GM18511 (cell line): Measurements from ENCODE around the gene GPRIN1.

Experiments used
- ATAC-seq: cut with Tn5 transposase; IDR thresholded peaks from one replicate; pipeline ENCODE4 v1.9.1; 2021; ENCODE audit warnings: mild to moderate bottlenecking, moderate library complexity; ENCODE audit not compliant: unreplicated experiment

The GPRIN1 gene

DNA sequence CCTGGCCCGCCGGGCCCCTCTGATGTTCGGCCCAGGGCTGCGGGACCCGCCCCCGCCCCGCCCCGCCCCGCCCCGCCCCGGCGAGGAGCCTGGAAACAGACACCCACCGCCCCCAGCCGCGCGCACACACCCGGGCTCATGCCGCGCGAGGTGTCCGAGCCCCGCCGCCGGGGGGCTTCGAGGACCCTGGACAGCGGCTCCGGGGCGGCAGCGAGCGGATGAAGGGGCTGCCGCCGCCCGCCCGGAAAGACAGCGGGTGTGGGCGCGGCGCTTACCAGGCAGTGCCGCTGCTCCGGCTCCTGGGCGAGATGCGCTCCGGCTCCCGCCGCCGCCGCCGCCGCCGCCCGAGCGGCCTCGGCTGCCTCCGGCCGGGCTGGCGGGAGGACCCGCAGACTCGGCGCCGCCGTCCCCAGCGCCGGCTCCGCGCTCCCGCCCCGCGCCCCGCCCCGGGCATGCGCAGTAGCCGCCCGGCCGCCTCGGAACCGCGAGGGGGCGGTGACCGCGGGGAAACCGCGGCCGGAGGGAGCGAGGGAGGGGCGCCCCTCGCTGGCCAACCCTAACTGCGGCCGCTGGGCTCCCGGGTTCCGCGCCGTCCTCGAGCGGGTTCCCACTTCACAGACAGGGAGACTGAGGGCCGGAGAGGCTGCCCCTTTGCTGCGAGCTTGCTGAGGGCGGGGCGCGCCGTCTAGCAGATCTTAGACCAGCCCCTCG lies at the start of gene GPRIN1:
GPRIN1 (minus strand) TSS at position 433 of the 711 bp plus-strand sequence. CDS start 10,322 bp downstream, outside the sequence.
- peak; percentile 78 for ATAC-seq

DNA sequence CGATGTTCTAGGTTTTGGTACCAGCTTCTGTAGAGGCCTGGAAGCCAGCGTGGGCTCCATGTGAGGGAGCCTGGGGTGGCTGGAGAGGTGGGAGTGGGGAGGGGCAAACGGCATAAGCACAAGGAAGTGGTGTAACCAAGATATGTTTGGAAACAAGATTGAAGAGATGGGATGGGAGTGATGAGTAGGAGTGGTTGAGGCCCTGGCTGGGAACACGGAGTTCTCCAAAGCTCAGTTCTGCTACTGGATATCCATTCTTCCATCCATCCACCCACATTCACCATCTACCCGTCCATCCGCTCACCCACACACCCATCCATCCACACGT lies 49.5 kb upstream of the GPRIN1 start:
- ATAC-seq, result no peak

DNA sequence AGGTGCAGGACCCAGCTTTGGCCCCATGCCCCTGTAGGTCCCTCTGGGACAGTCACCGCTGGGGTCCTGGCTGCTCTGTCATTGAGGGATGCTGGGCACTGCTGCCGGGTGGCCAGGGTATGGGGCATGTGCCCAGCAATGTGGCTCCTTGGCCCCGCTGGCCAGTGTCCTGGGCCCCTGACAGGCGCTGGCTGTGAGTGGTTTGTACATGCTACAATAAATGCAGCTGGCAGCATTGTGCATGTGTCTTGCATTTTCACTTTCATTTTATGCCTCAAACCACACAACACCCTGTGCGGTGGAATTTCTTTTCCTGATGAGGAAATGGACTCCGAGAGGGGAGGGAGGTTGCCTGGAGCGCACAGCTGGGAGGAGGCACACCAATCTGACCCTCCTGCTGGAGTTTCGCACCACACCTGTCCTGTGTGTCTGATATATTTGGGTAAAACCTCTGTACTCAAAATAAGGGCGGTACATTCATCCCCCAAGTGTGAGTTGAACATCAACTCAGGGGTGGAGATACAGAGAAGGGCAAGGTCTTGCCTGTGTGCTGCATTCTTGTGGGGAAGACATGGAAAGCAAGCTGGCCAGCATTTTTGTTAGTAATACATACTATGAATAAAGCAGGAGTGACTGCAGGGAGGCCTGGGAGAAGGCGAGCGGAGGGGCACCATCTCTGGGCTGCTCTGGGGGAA lies 49.0 kb upstream of the GPRIN1 start:
- no peak for ATAC-seq

DNA sequence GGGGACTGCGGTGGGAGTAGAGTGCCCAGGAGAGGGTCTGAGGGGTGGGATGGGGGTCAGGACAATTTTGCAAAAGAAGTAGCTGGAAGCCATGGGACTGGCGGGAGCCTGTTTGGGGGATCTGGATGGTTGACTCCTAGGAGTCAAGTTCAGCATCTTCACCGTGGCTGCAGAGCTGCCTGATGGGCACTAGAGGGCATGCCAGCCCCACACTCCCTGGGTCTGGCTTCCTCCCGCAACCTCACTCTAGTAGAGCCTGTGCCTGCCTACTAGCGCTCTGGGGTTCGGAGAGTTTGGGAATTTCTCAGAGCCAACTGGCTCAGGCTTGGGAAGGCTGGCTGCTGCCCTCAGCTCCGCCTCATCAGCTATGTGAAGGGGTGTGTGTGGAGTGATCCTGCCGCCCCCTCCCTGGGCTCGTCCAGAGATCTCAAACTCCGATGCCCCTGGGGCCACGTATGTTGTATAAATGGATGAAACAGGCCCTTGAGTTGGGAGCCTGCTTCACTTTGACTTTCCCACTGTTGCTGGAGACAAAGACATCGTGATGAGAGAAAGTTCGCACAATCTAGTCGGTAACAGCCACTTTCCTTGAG lies 48.1 kb upstream of the GPRIN1 start:
- ATAC-seq, result peak; percentile 58

DNA sequence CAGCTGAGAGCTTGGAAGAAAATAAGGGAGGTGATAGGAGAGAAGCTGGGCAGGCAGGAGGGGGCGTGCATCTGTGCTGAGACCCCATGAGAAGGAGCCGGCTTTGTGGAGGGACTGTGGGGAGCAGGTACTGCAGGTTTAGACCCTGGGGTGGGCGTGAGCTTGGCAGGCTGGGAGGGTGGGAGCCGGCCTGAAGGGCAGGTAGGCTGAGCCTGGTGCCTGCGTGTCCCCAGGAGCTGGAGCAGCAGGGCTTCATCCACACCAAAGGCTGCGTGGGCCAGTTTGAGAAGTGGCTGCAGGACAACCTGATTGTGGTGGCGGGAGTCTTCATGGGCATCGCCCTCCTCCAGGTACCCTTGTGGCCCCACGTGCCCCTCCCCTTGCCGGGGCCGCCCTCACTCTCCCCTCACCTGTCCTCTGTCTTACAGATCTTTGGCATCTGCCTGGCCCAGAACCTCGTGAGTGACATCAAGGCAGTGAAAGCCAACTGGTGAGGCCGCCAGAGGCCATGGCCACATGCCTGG lies 46.6 kb upstream of the GPRIN1 start:
- ATAC-seq, result no peak

DNA sequence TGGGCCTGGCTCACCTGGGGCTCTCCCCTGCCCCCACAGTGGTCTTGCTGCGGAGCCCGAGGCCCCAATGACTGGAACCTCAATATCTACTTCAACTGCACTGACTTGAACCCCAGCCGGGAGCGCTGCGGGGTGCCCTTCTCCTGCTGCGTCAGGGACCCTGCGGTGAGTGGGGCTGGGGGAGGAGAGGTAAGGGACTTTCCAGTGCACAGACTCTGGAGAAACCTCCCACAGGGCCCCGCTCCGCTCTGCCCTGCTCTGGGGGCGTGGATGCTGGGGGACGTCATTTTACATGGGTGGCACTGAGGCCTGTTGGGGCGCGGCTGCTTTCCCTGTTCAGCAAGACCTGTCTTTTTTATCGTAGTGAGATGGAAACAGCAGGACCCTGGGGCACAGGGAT lies 44.9 kb upstream of the GPRIN1 start:
- ATAC-seq, result no peak

DNA sequence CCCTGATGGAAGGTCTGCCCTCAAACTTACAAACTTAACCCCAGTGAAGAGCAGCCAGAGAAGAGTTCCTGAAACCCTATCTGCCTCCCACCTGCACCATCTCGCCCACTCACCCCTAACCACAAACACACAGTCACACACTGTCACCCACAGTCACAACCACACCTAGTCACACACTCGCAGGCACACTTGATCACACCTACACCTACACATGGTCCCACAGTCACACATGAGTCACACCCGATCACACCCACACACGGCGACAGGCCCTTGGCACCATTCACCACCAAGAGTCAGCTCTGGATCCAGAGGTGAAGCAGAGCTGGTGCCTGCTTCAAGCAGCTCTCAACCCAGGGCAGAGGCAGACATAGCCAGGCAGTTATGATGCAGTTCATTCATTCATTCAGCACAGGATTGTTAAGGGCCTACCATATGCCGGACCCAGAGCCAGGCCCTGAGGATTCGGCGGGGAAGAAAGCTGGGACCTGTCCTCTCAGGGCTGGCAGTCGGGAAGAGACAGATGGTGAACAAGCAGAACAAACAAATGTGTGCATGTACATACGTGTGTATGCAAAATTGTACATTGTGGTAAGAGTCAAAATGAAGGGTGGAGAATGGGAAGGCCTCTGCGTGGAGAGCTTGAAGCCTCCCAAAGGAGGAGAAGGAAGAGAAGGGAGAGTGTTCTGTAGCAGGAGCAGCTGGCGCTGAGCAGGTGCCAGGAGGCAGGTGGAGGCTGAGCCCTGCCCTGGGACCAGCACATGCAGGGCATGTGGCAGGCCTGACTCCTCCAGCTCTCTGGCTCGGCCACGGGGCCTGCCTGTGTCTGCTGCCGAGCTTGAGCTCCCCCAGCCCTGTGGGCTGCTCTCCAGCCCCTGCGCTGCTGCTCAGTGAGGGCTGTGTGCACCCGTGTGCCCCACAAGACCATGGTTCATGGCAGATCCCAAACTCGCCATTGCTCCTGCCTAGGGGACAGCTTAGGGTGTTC lies 43.7 kb upstream of the GPRIN1 start:
- ATAC-seq, result peak; percentile 45

DNA sequence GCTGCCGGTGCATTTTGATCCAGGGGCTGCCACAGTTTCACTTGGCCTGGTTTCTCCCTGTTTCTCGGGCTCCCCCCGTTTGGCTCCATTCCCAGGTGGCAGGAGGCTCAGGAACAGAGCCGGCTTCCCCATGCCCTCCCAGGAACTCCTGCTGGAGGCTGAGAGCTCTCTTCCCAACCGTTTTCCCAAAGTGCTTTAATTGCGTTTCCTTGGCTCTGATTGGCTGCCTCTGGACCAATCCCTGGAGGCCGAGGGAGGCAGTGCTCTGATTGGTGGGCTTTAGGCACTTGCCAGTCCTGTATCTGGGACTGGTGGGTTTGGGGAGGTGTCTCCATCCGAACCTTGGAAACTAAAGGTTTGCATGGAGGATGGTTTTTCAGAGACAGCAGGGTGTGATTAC lies 42.2 kb upstream of the GPRIN1 start:
- no peak for ATAC-seq

DNA sequence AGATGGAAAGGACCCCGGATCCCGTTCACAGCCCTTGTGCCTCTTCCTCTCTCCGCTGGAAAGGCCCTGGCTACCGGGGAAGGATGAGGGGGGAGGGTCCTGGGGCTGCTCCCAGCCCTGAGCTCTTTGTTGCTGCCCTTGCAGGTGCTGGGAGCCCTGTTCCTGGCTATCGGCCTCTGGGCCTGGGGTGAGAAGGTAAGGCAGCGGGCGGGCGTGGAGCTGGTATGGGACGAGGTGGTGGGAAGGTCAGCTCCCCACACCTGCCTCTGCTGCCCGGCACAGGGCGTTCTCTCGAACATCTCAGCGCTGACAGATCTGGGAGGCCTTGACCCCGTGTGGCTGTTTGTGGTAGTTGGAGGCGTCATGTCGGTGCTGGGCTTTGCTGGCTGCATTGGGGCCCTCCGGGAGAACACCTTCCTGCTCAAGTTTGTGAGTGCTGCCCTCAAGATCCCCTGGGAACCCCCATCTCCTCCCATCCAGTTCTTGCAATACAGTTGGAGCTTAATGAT lies 41.6 kb upstream of the GPRIN1 start:
- no peak for ATAC-seq

DNA sequence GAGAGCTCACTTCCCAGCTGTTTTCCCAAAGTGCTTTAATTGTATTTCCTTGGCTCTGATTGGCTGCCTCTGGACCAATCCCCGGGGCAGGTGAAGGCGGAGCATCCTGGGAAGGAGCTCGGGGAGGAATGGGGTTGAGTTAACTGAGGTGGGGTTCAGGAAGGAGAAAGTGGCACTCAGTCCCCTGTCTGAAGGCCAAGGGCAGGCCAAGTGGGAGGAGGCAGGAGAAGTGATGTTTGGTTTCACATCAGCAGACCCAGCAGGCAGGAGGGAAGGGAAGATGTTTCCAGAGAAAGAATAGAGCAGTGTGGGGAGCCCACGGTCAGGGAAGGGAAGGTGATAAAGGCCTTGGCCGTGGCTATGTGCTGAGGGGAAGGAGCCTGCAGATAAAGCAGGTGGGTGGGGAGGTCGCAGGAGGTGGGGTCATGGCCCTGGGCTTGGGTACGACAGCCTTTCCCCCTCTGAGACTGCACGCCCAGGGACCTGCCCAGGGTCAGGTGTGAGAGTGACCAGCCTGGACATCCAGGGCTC lies 40.5 kb upstream of the GPRIN1 start:
- no peak for ATAC-seq

DNA sequence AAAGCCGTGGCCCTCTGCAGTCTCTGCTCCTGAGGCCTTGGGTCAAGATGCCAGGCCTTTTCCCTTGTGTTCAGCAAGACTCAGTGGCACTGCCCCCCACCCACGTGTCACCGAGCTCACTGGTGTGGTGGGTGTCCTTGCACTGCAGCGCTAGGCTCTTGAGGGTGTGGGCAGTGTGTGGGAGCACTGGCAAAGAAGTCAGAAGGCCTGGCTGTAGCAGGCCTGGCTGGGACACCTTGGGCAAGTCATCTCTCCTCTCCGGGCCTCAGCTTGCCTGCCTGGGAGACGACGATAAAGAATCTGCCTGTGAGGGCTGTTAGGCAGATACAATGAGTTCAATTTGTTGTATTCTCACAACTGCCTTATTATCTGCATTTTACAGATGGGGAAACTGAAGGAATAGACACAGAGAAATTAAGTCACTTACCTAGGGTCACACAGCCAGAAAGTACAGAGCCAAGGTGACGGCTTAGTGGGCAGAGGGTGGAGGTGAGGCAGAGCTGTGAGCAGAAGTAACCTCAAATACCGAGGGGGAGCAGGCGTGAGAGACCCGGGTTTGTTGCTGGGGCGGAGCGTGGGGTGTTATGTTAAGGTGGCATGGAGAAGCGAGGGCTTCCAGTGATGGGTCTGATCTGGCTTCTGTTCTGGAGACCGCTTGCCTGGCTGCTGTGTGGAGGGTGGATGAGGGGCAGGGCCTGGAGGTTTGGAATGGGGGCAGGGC lies 38.7 kb upstream of the GPRIN1 start:
- ATAC-seq, result no peak

DNA sequence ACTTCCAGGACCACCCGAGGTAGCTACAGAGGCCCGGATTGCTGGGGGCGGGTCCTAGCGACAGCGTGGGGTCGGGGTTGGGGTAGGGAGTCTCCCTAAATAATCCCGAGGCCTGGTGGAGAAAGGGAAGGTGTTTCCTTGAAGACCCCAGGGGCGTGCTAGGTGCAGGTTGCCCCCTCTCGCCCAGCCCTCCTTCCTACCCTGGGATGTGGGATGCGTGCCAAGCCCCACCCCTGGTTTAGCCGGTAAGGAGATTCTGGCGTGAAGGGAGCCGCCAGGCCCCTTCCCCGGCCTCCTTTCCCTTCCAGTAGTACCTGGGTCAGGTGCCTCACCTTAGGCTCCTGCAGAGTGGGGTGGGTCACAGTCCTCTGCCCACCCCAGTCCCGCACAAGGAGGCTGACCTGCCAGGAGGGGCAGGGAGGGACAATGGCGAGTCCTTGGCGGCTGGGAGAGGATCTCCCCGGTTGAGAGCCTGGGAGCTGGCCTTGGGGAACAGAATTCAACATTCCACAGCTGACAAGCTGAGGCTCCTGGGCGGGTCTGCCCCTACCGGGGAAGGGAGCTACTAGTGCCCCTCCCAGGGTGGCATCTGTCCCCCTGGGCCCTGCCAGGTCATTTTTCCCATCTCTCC lies 38.0 kb upstream of the GPRIN1 start:
- no peak for ATAC-seq

DNA sequence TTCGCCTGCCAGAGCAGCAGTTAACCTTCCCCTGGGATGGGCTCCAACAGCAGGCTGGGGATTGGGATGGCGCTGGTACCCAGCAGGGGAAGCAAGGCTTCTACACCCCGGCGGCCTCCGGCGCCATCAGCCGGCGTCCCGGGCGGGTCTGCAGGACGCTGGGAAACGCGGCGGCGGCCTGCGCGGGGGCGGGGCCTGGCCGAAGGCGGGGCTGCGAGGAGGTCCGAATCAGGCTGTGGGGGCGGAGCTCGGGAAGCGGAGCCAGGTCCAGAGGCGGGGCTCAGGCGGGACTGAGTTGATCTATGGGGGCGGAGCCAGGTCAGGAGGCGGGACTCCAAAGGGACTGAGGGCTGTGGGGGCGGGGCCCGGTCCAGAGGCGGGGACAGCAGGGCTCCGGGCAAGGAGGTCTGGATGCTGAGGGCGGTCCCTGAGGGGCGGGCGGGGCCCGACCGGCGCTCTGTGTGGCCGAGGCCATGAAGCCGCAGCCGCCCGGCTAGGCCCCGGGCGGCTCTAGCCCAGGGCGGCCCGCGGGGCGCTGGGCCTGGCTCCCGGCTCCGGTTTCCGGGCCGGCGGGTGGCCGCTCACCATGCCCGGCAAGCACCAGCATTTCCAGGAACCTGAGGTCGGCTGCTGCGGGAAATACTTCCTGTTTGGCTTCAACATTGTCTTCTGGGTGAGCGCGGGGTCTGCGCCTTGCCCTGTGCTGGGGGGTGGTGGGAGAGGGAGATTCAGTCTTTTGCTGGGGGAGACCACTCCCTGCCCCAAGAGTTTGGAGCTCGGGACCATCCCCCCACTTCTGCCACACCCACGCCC lies 37.3 kb upstream of the GPRIN1 start, which contains the start of gene TSPAN17:
TSPAN17 (plus strand) TSS at position 455 of the 813 bp plus-strand sequence; CDS start at position 587, 132 bp downstream.
- peak; percentile 95 for ATAC-seq

DNA sequence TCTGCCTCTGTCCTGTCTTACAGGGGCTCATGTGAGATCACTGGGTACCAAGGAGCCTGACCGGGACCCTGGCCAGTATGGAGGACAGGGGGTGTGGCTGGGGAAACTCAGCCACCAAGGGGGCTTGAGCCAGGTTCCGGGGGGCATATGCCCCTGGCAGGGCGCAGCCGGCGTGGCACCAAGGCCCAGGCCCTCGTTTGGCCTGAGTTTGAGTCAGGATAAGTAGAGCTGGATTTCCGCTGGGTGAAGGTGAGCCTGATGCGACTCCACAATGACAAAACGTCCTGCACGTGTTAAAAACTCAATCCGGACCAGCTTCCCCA lies 36.7 kb upstream of the GPRIN1 start:
- peak; percentile 34 for ATAC-seq

DNA sequence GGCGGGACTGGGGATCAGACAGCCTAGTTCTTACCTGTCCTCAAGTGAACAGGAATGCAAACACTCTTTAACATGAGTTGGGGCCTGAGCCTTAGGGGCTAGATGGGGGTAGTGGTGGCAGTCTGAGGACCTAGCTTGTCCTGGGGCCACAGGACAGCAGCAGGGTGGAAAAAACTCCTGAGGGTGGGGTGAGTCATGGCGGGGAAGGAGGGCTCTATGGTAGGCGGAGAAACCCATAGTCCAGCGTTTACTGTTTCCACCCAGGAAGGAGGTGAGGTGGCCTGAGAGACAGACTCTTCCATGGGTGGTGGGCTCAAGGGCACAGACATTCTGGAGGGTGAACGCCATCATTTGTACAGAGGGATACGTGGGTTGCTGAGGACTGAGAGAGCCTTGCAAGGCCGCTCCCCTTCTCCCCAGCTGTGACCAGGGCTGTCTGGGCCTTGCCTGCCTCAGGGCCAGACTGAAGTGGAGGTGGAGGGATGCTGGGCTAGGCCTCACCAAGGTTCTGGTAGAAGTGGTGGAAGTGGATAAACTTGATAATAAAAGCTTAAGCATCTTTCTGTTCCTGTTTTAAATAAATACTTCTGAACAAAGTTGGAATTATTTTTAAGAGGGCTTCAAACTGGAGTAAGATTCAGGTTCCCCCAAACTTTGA lies 36.2 kb upstream of the GPRIN1 start:
- no peak for ATAC-seq

DNA sequence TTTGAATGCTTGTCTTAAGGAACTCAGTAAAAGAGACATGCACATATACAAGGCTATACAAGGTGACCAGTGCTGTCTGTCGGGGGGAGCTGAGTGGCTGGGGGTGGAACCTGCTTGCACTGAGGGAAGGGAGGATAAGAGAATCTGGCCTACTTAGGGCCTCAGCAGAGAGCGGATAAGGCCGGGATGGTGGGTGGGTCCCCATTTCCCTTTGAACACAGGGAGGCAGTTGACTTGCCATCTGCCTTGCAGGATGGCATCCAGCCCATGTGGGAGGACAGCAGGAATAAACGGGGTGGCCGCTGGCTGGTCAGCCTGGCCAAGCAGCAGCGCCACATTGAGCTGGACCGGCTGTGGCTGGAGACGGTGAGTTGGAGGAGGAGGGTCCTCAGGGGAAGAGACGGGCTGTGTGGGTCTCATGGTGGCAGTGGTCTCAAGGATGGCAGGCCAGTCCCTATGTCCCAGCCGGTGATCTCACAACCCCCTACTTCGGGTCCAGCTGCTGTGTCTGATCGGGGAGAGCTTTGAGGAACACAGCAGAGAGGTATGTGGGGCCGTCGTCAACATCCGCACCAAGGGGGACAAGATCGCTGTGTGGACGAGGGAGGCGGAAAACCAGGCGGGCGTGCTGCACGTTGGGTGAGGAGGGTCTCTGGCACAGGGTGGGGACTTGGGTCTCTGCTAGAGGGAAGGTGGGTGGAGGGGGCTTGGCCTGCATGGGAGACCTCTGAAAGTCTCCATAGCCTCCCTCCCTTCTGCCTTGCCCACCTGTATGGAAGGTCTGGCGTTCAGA lies 35.1 kb upstream of the GPRIN1 start:
- ATAC-seq, result no peak

DNA sequence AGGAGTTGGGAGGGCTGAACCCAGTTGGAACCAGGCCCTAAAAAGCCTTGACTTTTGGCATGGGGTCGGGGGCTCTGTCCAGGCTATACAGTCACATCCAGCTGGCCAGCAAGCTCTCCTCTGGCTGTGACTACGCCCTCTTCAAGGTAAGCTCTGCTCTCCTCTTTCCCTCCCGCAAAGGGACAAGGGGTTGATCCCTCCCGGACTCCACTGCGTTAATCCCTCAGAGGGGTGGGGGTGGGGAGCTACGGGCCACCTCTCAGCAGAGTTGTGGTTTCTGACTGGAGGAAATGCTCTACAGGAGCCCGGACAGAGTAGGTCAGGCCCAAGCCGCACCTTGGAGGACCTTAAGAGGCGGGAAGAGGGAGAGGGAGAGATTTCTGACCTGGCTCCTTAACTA lies 34.3 kb upstream of the GPRIN1 start:
- ATAC-seq, result no peak
